ENCODE results near the gene CEBPG.

Gene CEBPG

GRCh38 chr19:33333151-33333550, 40.4 kb upstream of the CEBPG start:
- H3K4me3 ChIP-seq (replicated peaks; ENCODE audit: low read depth, low read length): no peak overlapping the region
- DNase-seq (ENCODE audit: extremely low read depth, low read depth): no peak
- no peak for TF ChIP-seq CTCF (IDR thresholded peaks at IDR 0.05; ENCODE audit: low read depth, low read length, missing control alignments)

GRCh38 chr19:33333642-33334041, 39.9 kb upstream of the CEBPG start:
- H3K4me3 ChIP-seq (replicated peaks; ENCODE audit: low read depth, low read length): no peak overlapping the region
- no peak for DNase-seq (ENCODE audit: extremely low read depth, low read depth)
- TF ChIP-seq CTCF (IDR thresholded peaks at IDR 0.05; ENCODE audit: low read depth, low read length, missing control alignments): no peak

GRCh38 chr19:33334271-33334670, 39.2 kb upstream of the CEBPG start:
- TF ChIP-seq CTCF (IDR thresholded peaks at IDR 0.05; ENCODE audit: low read depth, low read length, missing control alignments): no peak
- no peak overlapping the region for H3K4me3 ChIP-seq (replicated peaks; ENCODE audit: low read depth, low read length)
- DNase-seq (ENCODE audit: extremely low read depth, low read depth): no peak

- no peak overlapping the region for H3K4me3 ChIP-seq (replicated peaks; ENCODE audit: low read depth, low read length)
- DNase-seq (ENCODE audit: extremely low read depth, low read depth): no peak
- no peak for TF ChIP-seq CTCF (IDR thresholded peaks at IDR 0.05; ENCODE audit: low read depth, low read length, missing control alignments)
These were observed 38.1 kb upstream of the CEBPG start for GRCh38 chr19:33335446-33335845.

GRCh38 chr19:33339016-33339984, 34.2 kb upstream of the CEBPG start:
- no peak for TF ChIP-seq CTCF (IDR thresholded peaks at IDR 0.05; ENCODE audit: low read depth, low read length, missing control alignments)
- no peak overlapping the region for H3K4me3 ChIP-seq (replicated peaks; ENCODE audit: low read depth, low read length)
- DNase-seq (ENCODE audit: extremely low read depth, low read depth): no peak

GRCh38 chr19:33340991-33341390, 32.5 kb upstream of the CEBPG start:
- DNase-seq (ENCODE audit: extremely low read depth, low read depth): no peak
- no peak for TF ChIP-seq CTCF (IDR thresholded peaks at IDR 0.05; ENCODE audit: low read depth, low read length, missing control alignments)
- H3K4me3 ChIP-seq (replicated peaks; ENCODE audit: low read depth, low read length): no peak overlapping the region
